Stimulated activated CD4-positive, alpha-beta T cell treated with anti-CD3 and anti-CD28 coated beads, Interleukin-1b, Interleukin-23, amount 100 ng/mL, for 1 hour (primary cell): ENCODE measurements around the gene CES3.
"Not testable (repeated sequence)": the region's sequence is repeated elsewhere in the genome, so short reads cannot be mapped to it uniquely, and the experiment has no call there.

ENCODE experiments used
- DNase-seq, 2 donors: peaks; one replicate each; pipeline ENCODE4 v3.0.0-alpha.2; 2020; ENCODE audit warnings: low read depth in 2 of 2

CES3 gene

GRCh38 chr16:66945939-66946338 is 15.1 kb upstream of the CES3 start:
- DNase-seq = no peak

- no peak for DNase-seq
Measured at GRCh38 chr16:66946541-66946940, 14.5 kb upstream of the CES3 start.

GRCh38 chr16:66946974-66947301 is 14.1 kb upstream of the CES3 start:
- no peak for DNase-seq

GRCh38 chr16:66947302-66948065 is 13.6 kb upstream of the CES3 start:
- DNase-seq = peak; percentile 58 to 77

GRCh38 chr16:66948134-66948836 is 12.8 kb upstream of the CES3 start:
- DNase-seq = no peak

DNA sequence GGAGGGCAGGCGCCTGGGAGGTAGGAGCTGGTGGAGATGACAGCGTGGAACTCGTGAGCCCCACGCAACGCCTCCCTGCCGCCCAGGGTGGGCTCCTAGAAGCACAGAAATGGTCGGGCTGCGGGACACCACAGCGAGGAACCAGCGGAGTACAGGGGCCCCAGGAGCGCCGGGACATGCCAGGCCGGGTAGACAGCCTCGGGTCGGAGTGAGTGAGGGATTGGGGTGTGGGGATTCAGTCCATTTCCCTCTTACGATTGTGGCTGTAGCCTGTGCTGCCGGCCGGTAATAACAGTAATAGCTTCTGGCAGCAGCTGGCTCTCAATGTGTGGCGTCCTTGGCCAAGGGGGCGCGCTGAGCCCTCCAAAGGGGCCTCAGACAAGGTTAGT is 12.2 kb upstream of the CES3 start:
- DNase-seq = no peak

DNA sequence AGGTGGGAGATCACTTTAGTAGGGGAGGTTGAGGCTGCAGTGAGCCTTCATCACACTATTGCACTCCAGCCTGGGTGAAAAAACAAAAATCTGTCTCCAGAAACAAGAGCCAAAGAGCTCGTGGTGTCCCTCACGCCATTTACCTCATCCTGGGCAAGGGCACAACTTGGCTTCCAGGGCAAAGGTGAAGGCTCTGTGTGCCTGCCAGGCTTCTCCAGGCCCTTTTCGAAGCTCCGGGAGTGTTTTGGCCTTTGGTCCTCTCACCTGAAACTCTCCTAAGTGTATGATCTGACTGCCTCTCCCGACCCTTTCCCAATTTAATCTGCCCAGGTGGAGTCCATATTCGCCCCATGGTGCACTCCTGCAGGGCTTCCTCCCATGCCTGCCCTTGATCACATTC is 11.6 kb upstream of the CES3 start:
- DNase-seq = no peak

DNA sequence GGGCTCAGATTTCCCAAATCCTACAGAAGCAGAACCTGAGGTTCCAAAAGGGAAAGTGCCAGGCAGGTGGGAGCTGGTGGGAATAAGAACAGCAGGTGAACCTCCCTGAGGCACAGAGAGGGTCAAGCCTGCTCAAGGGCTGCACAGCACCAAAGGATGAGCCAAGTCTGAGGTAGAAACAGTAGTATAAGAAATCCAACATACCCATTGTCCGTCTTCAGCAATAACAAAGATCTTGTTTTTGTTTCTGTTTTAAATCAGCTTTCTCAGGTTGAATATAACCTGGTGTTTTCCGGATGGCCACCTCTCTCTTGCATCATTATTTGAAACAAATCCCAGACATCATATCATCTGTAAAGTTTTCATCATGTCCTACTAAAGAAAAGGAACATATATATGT is 10.6 kb upstream of the CES3 start:
- DNase-seq = no peak

- no peak for DNase-seq
Measured at GRCh38 chr16:66950971-66951790, 9.9 kb upstream of the CES3 start.

GRCh38 chr16:66952430-66953110 is 8.5 kb upstream of the CES3 start:
- no peak for DNase-seq

DNA sequence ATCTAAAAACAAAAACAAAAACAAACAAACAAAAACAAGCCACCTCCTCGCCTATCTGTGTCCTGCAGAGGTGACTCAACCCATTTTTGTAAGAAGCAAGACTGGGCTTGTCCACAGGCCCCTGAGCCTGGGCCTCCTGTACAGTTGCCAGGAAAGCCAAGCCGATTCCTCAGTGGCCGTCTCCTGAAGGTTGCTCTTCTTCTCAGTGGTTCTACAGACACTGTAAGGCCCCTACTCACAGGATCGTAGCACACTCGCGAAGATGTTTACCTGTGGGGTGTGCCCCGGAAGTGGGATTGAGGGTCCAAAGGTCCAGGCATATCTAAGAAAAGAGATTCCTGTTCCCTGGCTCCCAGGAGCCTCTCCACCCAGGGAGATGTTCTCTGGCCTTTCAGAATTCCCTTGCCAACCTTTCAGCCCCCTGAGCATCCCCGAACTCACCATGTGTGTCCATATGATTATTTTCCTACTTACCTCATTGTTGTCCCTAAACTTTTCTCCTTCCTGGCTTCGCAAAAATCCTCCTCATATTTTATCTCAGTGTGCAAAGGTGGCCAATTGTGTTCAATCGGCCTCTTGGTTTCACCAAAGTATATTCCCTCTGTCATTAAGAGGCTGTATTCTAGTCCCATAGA is 7.5 kb upstream of the CES3 start:
- no peak for DNase-seq

DNA sequence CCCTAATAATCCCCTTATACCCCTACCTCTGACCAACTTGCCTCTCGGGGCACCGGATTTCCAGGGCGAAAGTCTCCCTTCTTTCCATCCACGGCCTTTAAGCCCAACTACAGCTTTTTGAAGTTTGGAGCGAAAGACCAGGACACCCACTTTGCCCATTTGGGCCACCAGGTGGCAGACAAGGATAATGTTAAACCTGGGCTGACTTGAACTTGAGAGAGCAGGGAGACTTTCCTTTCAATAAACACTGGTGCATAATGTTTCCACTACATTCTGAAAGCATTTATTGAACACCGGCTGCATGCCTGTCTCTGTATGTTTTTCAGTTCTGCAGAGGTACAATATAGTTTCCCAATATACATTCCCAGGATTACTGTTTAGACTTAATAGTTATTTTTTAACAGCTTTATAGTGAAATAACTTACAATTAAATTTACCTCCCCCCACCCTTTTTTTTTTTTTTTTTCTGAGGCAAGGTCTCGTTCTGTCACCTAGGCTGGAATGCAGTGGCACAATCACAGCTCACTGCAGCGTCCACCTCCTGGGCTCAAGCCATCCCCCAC is 6.9 kb upstream of the CES3 start:
- peak; percentile 37 to 52 for DNase-seq

GRCh38 chr16:66955363-66956153 is 5.5 kb upstream of the CES3 start:
- not testable (repeated sequence) for DNase-seq

DNA sequence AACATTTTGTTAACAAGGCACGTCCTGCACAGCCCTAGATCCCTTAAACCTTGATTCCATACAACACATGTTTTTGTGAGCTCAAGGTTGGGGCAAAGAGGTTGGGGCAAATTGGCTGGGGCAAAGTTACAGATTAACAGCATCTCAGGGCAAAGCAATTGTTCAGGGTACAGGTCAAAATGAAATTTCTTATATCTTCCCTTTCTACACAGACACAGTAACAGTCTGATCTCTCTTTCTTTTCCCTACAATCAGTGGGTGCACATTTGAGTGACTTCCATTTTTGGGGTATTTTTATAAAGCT is 5.0 kb upstream of the CES3 start:
- not testable (repeated sequence) for DNase-seq

DNA sequence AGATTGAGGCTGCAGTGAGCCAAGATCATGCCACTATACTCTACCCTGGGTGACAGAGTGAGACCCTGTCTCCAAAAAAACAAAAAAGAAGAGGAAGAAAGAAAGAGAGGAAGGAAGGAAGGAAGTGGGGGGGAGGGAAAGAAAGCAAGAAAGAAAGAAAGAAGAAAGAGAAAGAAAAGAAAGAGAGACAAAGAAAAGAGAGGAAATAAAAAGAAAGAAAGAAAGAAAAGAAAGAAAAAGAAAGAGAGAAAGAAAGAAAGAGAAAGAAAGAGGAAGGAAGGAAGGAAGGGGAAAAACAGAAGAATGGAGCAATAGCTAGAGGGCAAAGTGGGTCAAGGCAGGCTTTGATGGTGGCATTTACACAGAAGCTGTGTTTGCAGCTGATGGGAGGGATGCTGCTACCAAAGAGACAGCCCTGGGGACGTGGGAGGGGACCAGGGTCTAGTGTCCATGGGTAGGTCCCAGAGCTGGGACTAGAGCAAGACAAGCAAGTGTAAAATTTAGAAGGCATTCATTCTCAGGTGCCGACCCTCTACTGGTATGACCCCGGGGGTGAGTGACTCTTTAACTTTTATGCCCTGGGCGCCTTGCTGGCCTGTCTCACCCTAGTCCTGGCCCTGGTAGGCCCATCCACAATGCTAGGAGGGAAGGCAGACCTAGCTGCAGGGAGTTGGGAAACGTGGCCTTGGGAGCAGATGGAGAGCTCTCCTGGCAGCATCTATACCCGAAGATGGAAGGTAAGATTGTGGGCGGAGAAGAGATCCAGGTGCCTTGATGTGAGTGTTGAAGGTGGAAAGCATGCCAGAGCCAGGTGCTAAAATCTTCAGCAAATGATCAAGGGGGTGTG is 2.0 kb upstream of the CES3 start:
- no peak for DNase-seq

DNA sequence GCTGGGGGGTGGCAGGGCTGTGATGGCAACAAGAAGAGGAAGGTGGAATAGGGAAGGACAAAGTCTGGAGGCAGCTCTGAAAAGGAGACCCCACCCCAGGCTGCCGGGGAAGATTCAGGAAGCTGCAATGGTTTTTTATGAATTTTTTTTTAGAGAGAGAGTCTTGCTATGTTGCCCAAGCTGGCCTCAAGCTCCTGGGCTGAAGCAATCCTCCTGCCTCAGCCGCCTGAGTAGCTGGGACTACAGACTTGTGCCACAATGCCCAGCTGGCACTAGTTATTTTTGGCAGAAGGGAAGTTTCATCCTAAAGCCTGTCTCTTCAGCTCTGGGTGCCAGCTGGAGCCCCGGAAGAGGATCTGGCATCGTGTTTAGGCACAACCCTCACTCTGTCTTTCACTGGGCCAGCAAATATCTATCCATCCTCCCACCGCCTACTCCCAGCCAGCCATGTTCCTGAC is 1.3 kb upstream of the CES3 start:
- no peak for DNase-seq

DNA sequence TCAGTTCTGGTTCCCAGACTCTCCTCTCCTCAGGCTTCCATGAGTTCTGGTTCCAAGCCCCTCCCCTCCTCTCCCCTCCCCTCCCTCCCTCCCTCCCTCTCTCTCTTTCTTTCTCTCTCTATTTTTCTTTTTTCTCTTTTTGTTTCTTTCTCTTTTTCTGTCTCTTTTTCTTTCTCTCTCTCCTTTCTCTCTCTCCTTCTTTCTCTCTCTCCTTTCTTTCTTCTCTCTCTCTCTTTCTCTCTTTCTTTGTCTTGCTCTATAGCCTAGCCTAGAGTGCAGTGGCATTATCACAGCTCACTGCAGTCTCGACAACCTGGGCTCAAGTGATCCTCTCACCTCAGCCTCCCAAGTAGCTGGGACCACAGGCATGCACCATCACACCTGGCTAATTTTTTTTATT is 796 bp upstream of the CES3 start:
- DNase-seq = no peak

DNA sequence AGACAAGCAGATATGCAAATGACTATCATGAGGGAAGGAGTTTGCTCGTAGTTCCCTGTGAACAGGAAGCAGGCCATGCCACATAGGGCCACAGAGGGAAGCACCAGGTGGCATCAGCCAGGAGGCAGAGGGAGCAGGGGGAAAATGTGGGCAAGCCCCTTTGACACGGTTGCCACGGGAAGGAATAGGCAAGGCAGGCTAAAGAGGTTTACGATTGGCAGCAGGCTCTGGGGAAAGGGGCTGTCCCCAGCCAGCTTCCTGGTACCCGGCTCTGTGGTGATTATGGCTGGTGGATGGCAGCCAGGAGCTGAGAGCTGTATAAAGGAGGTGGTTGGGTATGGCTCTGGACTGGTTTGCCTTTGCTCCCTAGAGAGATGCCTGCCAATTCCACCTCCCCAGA is 848 bp downstream of the CES3 start:
- DNase-seq = no peak

GRCh38 chr16:66964049-66964448 is 3.0 kb downstream of the CES3 start:
- DNase-seq = no peak

DNA sequence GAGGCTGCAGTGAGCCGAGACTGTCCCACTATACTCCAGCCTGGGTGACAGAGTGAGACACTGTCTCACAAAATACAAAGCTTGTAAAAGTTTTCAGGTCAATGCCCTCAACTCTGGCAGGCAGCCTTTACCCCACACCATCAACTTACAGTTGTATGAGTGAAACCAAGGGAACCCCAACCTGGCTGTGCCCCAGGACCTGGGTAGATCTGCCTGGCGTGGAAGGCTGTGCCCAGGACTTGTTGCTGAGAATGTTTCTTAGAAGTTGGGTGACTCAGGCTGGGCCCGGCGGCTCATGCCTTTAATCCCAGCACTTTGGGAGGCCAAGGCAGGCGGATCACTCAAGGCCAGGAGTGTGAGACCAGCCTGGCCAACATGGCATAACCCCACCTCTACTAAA is 7.8 kb downstream of the CES3 start:
- no peak for DNase-seq
